NCI-H82 treated with DMSO at 0.1 percent for 48 hours (cell line): Measurements from ENCODE around the gene GBF1.

Source experiments
- DNase-seq: peaks from one replicate; lab custom pipeline; 2025; ENCODE audit not compliant: unreplicated experiment; lab: John Stamatoyannopoulos, UW

Gene GBF1

DNA sequence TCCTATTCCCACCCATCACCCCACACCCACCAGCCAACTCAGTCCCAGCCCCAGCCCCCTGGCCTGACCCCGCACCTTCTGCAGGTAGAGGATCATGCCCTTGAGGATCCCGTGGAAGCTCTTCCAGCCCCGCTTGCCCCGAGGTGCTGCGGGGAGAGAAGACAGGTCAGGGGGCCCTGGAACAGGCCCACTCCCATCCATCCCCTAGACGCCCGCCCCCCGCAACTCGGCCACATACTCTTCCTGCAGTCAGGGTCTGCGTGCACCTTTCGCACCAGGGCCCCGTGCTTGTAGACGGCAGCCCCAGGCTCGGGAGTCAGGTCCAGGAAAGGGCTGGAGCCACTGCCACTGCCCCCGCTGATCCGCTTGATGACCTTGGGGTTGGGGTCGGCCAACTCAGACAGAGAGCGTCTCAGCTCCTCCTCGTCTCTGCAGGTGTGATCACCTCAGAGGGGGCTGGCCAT is 159.8 kb downstream of the GBF1 start:
- DNase-seq = no peak

DNA sequence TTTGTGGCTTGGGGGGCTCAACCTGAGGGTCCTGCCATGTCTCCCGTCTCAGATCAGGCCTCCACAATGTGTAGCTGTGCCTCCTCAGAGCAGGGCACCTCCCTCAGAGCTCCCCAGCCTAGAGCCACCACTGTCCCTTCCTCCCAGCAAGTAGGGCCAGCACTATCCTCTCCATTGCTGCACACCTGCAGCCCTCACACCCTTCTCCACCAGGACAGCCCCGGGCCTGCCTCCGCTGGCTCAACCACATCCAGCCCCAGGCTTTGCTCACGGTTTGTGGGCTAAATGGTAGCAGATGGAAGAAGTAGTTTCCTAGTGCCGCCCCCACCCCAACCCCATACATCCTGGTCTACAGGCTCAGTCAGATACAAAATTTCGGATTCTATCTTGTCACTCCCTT is 160.3 kb downstream of the GBF1 start:
- no peak for DNase-seq

DNA sequence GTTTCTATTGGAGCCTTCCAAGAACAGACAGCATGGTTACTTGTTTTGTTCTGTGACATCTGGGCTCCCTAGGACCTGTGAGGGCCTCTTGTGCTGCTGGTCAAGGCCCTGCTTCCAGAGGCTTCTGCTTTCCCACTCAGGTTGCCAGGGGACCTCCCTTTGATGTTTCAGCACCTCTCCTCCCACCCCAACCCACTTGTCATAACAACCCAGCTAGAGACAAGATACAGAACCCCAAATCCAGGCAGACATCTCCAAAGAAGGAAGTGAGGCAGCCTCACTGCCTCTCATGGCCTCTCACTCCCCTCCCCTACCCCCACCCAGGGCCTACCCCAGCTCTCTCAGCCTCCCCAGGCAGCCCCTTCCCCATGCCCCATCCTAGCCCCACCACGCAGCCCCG is 161.5 kb downstream of the GBF1 start:
- no peak for DNase-seq

DNA sequence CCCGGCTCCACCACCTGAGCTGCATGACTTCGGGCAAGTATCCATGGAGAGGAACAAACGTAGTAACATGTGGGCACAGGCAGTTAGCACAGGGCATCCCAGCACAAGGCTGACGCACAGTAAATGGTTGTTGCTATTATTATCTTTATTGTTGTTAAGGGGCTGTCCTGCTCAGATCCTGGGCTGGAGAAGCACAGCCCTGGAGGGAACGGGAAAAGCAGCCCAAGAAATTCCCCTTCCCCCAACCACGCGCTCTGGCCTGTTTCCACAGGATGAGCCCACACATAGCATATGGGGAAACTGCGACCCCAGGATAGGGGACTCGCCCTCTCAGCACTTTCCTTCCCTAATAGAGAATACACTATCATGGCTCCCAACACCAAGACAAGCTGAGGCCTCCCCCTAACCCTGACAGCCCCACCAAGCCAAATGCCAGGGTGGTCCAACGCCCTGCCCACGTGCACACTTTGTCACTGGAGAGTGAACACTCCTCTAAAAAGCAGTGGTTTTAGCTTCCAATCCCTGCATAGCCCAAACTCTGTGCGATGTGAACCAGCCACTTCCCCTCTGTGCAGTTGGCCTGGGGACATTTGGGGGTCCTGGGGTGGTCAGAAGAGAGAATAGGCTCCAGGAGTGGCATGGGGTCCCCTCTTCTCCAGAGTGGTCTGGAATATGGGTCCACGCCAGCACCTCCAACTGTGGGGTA is 162.2 kb downstream of the GBF1 start:
- no peak for DNase-seq

DNA sequence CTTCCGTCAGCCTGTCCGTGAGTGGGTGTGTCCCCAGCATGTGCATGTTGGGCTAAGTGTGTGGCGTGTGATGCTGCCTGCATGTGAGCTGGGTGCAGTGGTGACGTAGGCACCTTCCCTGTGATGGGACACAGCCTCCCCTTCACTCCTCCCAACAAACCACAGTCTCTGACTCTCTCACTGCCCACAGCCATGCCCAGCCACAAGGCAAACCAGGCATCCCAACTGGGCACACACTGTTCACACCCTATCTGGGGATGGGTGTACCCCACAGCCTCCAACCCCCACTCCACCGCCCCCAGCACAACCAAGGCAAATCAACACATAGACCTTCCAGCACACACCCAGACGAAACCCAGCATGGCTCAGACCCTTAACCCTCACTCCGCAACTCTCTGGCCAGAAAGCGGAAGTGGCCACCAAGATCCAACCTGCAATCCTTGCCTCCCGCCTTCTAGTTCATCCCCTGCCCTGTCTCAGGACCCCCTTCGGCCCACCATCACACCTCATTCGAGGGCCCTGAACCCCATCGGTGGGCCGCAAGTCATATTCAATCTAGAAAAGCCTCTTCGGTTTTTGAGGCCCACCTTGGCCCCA is 162.9 kb downstream of the GBF1 start:
- DNase-seq = no peak

DNA sequence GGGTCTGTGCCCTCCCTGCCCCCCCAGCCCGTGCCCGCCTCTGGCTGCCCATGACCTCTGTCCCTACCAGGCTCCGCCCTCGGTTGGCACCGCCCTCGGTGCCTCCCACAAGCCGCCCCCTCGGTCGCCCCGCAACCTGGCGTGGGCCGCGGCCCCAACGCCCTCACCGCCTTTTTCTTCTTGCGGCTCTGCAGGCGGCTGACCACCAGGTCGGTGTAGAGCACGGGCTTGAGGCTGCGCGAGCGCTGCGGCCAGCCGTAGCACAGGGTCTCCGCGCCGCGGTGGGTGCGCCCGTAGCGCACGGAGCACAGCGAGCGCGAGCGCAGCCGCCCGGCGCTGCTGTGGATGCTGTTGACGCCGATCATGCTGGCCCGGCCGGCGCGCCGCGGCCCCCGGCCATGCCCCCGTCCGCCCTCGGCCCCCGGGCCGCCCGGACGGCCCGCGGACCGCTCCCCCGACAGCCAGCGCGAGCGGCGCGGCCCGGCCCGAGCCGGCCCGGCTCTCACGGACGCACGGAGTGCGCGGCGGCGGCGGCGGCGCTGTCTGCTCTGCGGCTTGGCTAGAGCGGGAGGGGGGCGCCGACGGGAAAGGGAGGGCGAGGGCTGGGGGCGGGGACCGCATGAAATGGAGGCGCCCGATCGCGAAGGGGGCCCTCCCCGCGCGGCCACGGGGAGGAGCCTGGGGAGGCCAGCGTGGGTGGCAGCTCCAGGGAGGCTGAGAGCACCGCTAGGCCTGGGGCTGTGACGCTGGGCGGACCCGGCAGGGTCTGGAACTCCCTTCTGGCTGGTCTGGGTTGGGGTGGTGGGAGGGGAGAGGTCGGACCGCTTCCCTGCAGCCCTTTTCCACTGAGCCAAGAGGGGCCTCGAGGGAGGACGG is 163.6 kb downstream of the GBF1 start:
- DNase-seq = no peak

DNA sequence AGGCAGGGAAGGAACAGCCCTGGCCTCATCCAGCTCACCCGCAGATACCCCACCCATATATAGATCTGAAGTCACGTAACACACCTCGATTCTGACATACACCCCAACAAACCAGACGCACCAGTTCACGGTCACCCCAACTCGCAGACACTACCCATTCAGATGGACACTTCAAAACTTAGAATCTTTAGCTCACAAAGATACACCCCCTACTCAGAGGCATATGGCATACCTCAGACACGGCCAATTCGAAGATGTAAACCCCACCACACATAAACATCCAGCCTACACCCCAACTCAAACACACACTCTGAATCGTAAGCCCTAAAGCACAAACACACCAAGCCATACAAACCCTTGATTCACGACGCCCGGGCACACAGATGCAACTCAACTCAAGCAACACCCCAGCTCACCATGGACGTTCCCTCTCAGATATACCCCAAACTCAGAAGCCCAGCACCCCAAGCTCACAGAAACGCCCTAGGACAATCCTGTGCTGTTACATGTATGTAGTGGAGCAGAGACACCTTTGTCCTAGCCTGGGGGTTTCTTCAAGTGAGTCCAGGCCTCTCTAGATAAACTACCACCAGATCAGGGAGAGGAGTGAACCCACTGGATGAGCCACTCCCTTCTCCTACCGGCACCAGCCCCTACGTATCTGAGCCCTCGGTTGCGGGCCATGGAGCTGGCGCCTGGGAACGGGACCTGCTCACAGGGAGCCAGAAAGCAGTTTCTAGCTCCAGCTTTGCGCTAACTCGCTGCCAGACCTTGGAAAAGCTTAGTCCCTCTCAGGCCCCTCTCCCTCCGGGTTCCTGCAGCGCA is 164.5 kb downstream of the GBF1 start:
- DNase-seq = no peak

DNA sequence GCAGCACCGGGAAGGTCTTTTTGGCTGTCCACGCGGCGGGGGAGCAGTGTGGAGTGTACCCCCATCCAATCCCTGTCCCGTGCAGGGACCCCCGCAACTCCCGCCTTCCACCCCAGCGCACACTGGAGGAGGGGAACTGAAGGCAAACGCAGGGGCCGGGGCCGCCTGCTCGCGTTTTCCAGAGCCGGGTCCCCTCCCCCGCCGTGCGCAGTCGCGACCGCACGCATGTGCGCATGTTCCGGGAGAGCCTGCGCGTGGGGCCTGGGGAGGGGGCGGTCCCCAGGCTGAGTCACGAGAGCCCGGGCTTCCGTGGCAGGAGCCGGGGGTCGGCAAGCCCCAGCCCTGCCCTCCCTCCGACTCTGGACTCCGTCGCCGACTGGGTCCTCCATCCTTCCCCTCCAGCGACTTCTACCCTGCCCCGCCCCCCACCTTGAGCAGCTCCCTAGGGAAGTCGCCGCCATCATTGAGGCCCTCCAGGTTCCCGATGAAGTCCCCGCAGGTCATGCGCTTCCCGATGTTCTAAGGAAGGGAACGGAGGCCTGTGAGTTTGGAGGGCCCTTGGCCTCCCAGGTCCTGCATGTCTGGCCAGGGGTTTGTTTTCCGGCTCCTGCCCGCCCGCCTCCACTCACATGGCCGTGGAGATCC is 165.2 kb downstream of the GBF1 start:
- DNase-seq = no peak

DNA sequence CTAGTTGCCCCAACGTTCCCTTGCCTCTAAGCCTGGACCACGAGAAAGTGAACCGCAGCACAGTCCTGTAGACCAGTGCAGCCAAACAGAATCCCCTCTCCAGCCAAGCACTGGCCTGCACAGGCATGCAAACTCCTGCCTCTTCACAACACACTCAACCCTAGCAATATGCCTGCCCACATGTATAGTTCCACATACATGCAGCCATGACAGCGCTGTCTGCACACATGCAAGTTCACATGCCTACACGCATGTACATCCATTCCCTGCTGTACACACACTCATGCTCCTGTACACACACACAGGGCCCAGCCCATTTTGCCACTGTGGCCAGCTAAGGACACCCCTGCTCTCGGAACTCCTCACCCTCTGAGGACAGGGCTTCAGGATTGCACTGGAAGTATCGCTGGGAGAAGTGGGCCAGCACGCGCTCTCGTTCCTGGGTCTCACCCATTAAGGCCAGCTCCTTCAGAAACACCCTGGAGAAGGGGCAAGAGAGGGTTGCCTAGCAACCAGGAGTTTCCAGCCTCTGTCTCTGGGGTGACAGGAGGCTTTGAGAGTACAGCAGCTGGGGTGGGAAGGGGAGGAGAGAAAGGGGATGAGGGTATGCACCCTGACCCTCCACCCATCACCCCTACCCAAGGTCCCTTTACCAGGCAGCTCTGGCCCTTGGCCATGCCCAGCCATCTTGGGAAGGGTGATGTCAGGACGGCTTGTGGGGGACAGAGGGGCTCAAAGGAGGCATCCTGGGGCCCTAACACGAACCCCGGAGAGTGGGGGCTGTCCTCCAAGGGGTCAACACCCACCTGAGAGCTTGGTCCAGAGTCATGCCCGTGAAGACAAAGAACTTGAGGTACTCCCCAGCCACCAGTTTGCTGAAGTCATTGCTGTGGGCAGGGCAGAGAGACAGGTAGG is 166.3 kb downstream of the GBF1 start:
- DNase-seq = no peak

DNA sequence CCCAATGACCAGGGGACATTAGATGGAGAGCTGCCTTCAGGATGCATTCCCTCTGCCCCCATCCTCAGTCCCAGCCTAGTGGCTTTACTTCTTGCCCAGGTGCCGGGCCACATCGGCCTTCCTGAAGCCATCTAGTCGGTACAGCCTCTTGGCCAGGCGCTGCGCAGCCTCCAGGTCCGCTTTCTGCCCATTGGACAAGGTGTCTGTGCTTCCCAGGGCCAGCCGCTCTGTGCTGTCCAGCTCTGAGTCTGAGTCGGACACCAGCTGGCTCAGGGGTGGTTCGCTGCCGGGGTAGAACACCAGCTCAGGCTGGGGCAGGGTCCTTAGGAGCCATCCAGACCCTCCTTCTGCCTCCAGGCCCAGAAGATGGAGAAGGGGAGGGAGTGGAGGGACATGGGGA is 167.0 kb downstream of the GBF1 start:
- no peak for DNase-seq

DNA sequence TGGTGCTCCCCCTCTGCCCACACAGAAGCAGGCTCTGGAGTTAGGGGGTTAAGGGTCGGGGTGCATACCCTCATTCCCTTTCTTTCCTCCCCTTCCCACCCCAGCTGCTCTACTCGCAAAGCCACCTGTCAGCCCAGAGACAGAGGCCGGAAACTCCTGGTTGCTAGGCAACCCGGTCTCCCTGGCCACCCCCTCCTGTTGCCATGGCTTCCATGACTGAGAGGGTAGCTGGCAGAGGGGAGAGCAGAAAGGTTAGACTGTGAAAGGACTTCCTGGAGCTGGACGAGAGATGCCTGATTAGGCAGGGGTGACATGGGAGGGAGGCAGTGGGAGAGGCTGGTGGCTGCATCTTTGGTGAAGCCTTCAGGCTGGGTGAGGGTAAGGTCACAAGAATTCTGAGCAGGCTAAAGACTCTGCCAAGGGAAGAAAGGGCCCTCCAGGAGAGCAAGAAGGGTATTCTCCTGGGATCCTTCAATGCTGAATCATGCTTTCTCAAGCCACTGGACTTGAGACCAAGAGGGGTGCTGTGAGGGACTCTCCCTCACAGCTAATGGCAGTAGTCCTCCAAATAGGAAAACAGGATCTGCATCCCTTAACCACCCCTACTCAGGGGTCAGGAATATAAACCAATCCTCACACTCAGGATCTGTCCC is 167.8 kb downstream of the GBF1 start:
- DNase-seq = no peak

DNA sequence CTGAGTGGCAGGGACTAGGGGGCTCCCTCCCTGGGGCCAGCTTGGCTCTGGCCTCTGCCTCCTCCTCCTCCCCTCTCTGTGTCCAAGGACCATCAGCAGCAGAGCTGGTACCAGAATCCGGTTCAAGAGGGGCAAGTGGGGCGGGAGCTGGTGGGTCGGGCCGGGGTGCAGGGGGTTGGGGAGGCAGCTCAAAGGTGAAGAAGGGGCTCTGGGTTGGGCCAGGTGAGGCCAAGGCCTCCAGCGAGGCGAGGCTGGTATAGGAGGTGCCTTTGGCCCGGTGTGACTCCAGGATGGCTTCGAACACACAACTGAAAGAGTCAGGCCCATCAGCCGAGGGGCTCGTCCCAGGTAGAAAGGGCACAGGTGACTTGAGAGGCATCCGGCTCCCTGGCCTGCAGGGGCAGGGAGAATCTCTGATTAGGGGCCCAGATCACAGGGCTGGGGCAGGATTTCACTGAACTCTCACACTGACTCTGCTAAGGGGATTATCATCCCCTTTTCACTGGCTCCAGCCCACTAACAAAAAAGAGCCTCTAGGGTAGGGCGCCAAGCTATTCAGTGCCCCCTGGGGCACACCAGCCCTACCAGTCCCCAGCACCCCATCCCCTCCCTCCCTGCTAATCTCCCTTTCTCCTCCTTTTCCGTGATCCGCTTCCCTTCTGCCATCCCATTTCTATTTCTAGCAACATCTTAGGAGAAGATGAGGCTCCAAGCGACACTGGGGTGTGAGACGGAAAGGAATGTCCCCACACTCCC is 168.7 kb downstream of the GBF1 start:
- no peak for DNase-seq

DNA sequence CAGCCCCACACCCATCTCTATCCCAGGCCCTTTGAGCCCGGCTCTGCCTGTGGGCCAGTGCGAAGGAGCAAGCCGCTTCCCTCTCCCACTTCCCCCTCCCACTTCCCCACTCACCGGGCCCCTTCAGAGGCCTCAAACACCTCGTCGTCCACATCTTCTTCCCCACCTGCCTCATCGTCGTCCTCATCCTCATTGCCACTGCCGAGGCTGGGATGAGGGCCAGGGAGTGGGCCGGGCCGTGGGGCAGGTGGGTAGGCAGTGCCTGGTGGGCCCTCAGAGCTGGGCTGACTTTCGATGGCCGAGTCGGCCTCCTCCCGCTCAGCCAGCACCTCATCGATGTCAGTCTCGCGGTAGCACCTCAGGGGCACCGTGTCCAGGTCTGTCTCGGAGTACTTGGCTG is 169.4 kb downstream of the GBF1 start:
- no peak for DNase-seq

DNA sequence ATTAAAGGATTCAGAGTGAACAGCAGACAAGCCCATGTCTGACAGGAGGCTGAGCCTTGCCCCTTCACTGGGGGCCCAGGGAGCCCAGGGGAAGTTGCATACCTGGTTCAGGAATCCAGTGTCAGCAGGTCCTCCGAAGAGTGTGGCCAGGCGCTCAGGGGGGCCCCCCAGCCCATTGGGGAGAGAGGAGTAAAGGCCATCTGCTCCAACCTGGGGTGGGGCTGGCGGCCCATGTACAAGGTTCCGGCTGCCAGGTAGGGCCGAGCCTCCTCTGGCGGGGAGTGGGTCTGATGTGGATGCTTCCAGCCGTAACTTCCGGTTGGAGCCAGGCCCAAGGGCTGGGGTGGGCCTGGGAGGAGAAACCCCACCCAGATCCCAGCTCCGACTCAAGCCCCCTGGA is 171.0 kb downstream of the GBF1 start:
- no peak for DNase-seq

DNA sequence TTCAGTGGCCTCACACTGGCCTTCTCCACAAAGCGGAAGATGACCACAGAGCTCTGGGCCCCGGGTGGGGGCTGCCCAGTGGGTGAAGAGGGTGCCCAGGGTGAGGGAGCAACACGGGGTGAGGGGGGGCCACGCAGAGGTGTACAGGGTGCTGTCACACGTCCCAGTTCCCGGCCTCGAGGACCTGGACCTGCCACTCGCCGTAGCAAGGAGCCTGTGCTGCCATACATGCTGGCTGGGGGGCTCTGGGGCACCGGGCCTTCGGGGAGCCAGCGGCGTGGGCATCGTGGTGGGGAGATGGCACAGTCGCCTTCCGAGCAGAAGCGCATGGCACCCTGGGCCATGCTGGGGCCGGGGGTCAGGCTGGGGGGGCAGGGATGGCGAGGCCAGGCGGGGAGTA is 171.4 kb downstream of the GBF1 start:
- no peak for DNase-seq

DNA sequence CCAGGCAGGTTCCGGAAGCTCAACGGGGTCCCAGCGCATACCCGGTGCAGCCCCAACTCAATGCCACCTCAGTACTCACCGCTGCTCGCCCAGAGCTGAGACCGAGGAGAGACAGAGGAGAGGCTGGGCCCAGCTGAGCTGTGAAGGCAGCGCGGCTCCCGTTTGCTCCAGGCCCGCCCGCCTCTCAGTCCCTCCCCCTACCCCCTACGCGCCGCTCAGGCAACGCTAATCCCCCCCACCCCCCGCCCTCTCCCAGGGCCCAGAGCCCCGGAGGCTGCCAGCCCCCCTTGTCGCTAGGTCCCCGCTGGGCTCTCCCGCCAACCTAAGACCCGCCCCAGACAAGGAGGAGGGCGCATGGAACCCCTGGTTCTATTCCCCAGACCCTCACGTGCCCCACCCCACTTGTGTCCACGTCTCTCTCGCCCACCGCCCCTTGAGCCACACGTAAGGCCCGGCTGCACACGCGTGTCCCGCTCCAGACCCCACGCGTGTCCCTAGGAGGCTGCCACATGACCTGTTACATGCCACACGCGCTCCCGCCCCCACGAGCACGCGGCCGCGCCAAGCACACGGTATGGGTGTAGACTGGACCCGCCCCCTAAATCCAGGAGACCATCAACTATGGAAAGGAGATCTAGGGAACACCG is 173.4 kb downstream of the GBF1 start, which contains the start of gene PSD:
Gene PSD, minus strand, starts transcription at position 164 of the 647 bp plus-strand sequence. CDS start 1,747 bp downstream, outside the sequence.
- peak; percentile 80 for DNase-seq

DNA sequence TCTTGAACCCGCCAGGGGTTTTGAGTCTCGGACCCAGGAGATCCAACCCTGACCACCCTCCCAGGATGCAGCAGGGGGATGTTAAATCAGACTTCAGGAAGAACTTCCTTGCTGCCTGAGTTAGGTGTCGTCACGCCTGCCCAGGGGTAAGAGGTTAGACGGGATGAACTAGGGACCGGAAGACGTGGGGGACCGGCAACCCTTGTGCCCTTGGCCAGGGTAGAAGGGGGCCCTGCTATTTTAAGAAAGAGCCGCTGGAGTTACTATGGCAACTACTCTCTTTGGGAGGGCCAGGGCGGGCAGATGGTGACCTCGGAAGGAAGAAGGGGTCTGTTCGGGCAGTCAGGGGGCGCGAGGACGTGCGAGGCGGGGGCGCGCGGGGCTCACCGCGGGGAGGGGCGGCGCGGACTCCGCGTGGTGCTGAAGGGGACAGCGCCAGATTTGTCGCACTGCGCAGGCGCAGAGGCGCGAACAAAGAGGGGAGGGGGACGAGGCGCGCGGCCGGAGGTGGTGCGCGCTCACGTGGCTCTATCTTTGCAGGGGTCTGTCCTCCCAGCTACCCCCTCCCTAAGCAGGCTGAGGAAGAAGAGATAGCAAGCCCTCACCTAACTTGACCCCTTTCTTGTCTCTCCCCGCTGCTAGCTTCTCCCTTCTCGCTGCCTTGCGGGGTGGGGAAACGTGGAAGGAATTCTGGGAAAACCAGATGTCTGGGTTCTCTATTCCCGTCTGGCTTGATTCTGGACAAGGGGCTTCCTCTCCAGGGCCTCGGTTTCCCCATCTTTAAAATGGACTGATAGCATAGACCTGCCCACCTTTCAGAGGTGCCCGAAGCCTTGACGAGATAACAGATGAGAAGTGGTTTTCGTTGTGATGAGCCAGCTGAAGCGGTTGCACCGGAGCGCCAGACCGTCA is 174.2 kb downstream of the GBF1 start:
- peak; percentile 84 for DNase-seq
